ENCODE measurements around the gene IGF2.
A peak's percentile ranks its signal among the peaks of the same experiment; 100 is the strongest.
"Not testable (repeated sequence)": the region's sequence is repeated elsewhere in the genome, so short reads cannot be mapped to it uniquely, and the experiment has no call there.

Gene IGF2

GRCh38 chr11:2124736-2125484 is 14.3 kb downstream of the IGF2 start:
- DNase-seq (ENCODE audit: low read depth, low spot score): not testable (repeated sequence)

- no peak for DNase-seq (ENCODE audit: low read depth, low spot score)
Observed at GRCh38 chr11:2123628-2123960, 15.6 kb downstream of the IGF2 start.

DNA sequence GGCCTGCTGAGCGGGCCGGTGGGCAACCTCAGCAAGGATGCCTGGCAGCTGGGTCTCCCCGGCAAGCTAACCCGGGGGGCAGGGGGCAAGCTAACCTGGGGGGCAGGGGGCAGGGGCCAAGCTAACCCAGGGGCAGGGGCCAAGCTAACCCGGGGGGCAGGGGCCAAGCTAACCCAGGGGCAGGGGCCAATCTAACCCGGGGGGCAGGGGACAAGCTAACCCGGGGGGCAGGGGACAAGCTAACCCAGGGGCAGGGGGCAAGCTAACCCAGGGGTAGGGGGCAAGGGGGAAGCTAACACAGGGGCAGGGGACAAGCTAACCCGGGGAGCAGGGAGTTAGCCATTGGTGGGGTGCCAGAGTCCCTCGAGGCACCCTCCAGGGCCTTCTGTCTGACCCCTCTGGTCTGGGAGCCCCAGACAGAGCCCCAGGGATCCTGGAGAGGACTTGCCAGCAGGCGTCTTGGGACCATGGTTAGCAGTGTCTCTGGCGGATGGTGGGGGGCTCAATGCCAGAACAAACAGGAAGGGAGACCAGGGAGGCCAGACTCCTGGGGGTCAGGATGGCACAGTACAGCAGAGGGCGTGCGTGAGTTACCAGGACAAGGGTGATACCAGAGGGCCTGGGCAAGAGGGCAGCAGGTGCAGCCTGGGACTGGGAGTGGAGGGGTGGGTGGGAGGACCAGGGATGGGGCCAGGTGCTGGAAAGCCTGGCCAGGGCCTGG is 16.1 kb downstream of the IGF2 start:
- DNase-seq (ENCODE audit: low read depth, low spot score): peak; percentile 45

GRCh38 chr11:2122222-2122906 is 16.8 kb downstream of the IGF2 start:
- peak; percentile 93 for DNase-seq (ENCODE audit: low read depth, low spot score)

DNA sequence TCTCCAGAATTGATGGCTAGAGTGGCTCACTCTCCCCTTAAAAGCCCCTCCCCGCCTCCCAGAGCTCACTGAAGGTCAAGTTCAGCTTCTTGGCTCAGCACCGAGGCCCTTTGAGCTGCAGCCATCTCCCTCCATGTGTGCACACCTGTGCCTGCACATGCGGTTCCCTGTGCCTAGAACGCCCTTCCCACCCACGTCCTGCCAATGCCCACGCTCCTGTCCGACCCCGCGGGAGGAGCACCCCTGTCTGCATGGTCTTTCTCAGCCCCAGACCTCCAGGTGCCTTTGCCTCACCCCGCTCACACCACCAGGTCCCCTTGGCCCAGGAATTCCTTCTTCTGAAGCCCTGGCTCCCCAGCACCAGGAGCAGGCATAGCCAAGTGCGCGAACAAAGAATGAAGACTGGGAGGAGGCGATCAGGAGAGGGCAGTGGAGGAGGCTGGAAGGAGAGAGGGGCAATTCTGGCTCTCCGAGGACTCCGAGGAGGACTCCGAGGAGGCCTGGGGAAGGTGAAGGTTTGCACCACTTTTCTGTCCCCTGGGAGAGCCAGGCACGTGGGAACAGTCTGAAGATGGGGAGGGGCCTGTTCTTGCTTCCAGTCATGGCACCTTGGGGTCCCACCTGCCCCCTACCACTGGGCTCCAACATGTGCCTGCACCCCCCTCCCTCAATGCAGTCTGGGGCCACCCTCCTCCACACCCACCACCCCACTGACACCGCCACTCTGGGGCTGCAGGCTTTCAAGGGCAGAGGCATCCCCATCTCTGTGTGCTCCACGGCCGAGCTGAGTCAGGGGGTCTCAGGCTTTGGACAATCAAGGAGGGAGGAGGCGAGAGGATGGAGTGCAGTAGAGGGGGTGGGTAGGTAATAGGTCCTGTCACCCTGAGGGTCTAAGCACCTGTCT is 17.7 kb downstream of the IGF2 start:
- DNase-seq (ENCODE audit: low read depth, low spot score): no peak

DNA sequence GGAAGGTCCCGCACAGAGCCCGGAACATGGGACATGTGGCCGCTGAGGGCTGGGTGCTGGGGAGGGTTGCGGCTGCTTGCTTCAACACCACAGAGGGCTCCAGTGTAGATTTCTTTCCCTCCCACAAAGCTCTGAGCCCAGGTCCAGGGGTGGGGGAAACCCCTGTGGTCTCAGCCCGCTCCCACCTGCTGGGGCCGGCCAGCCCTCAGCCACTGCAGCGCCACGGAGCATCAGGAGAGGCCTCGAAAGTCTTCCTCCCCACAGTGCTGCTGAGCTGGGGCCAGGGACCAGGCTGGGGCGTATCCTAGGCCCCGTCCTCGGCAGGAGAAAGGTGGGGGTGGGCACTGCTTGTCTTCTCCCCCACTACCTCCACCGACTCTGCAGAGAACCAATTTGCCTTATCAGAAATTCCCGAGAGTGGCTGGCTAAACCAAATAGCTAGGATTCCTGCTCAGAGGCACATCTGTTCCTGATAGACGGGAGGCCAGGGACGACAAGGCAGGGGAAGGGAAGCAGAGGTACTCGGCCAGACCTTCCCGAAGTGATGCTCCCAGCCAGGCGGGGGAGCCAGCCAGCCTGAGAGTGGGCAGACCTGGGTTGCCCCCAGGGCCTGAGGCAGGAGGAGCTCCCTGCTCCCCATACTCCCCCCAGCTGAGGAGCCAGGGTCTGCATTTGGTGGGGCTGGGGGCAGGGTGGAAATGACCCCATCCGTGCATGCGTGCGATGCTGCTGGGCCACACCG is 18.7 kb downstream of the IGF2 start:
- peak; percentile 42 for DNase-seq (ENCODE audit: low read depth, low spot score)

- no peak for DNase-seq (ENCODE audit: low read depth, low spot score)
Observed at GRCh38 chr11:2118677-2119076, 20.5 kb downstream of the IGF2 start.

GRCh38 chr11:2116680-2117079 is 22.5 kb downstream of the IGF2 start:
- no peak for DNase-seq (ENCODE audit: low read depth, low spot score)

- DNase-seq (ENCODE audit: low read depth, low spot score): no peak
Observed at GRCh38 chr11:2115308-2115707, 23.9 kb downstream of the IGF2 start.

- DNase-seq (ENCODE audit: low read depth, low spot score): no peak
Observed at GRCh38 chr11:2114430-2115241, 24.6 kb downstream of the IGF2 start.

GRCh38 chr11:2113776-2114175 is 25.4 kb downstream of the IGF2 start:
- no peak for DNase-seq (ENCODE audit: low read depth, low spot score)

DNA sequence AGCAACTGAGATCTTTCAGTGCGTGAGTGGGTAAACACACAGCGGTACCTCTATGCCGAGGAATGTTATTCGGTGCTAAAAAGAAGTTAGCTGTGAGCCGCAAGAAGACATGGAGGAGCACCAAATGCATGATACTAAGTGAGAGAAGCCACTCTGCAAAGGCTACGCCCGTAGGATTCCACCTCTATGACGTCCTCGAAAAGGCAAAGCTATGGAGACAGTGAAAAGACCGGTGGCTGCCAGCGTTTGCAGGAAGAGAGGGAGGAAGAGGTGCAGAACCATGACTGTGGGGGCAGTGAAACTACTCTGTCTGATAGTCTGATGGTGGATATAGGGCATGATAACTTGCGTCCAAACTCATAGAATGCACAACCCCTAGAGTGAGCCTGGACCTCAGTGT is 28.7 kb downstream of the IGF2 start:
- no peak for DNase-seq (ENCODE audit: low read depth, low spot score)

- DNase-seq (ENCODE audit: low read depth, low spot score): no peak
Observed at GRCh38 chr11:2109541-2110019, 29.6 kb downstream of the IGF2 start.

DNA sequence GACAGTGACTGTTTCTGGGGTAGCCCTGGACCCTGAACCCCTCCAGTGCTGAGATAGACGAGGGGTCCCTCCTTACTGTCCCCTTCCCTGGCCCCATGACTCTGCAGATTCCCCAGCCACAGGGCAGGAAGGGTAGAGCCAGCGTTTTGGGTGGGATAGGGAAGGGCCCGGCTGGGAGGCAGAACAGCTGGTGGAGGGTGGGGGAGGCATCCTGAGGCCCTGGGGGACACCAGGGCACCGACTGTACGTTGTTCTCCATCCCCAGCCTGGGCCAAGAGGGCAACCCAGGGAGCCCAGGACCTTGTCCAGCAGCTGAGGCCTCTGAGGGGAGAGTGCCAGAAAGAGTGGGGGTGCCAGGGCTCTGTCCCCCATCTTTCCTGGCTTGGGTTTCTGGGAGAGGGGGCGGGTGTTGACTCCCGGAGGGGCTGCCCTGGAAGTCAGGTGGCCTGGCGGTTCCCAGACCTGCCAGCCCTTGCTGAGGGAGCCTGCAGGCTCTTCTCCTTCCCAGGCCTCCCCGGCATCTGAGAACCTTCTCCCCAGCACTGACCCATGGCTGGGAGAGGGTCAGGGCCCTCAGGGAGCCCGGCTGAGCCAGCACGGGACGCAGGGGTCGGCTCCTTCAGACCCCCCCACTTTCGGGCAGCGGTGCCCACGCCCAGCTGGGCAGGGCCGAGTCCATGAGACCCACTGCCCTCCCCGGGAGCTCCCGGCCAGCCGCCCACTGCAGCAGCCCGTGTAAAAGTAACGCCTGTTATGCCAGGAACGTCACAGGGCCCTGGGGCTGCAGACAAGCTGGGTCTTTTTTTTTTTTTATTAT is 30.3 kb downstream of the IGF2 start:
- no peak for DNase-seq (ENCODE audit: low read depth, low spot score)

GRCh38 chr11:2107941-2108630 is 31.1 kb downstream of the IGF2 start:
- DNase-seq (ENCODE audit: low read depth, low spot score): no peak

GRCh38 chr11:2107521-2107920 is 31.7 kb downstream of the IGF2 start:
- DNase-seq (ENCODE audit: low read depth, low spot score): no peak

- DNase-seq (ENCODE audit: low read depth, low spot score): no peak
Observed at GRCh38 chr11:2106583-2107209, 32.5 kb downstream of the IGF2 start.

- DNase-seq (ENCODE audit: low read depth, low spot score): no peak
Observed at GRCh38 chr11:2105511-2105910, 33.7 kb downstream of the IGF2 start.
